Panc1 (cell line): Measurements from ENCODE around the gene TTC34. TPM values are rescaled to one million over a fixed set of nuclear protein-coding genes. Genes with fewer than 3 reads are reported as not detected.

Source experiments
- ATAC-seq: fragments of 200-7000 bp; cut with Tn5 transposase; 2 replicates; pipeline ENCODE4 v1.9.1; 2020; ENCODE audit warnings: mild to moderate bottlenecking, moderate library complexity
- BruUV-seq: library from RNA; stranded (reverse); fragments of 400-500 nt; replicated peaks from 2 replicates; lab custom pipeline; 2021; lab: Mats Ljungman, UMichigan
- CTCF ChIA-PET: fragments of 300-600 bp; sonication (Branson Sonifier 250); formaldehyde crosslinking; loops from one replicate; lab custom pipeline; 2022; ENCODE audit warnings: antibody characterized with exemption; lab: Charles Lee
- POLR2A ChIA-PET: fragments of 300-600 bp; sonication (Branson Sonifier 250); formaldehyde crosslinking; loops from one replicate; lab custom pipeline; 2022; ENCODE audit warnings: antibody characterized with exemption; lab: Charles Lee
- DNase-seq: peaks from one replicate; pipeline ENCODE4 v3.0.0-alpha.2; 2010; ENCODE audit warnings: low read depth, low spot score
- H3K27ac ChIP-seq: 2 replicates; pipeline ENCODE4 v1.5.1; 2011; ENCODE audit warnings: mild to moderate bottlenecking, low read length, inconsistent platforms
- H3K27me3 ChIP-seq: fragments of 200-500 bp; sonication (Bioruptor generic); 2 replicates; pipeline ENCODE4 v1.6.0; 2014; ENCODE audit warnings: low read length, inconsistent platforms; ENCODE audit not compliant: control insufficient read depth, insufficient read depth
- H3K36me3 ChIP-seq: fragments of 200-500 bp; sonication (Bioruptor generic); 2 replicates; pipeline ENCODE4 v1.5.1; 2014; ENCODE audit warnings: inconsistent platforms, mild to moderate bottlenecking, low read length, moderate library complexity; ENCODE audit not compliant: control insufficient read depth, insufficient read depth
- H3K4me1 ChIP-seq: 2 replicates; pipeline ENCODE4 v1.5.1; 2011; ENCODE audit warnings: inconsistent platforms, mild to moderate bottlenecking, low read length, moderate library complexity; ENCODE audit not compliant: control insufficient read depth, insufficient read depth
- H3K4me3 ChIP-seq, 2 experiments: 2 replicates each; pipeline ENCODE4 v1.5.1; 2011 to 2012; ENCODE audit warnings: low read depth in 2 of 2, low read length in 2 of 2, mild to moderate bottlenecking in 2 of 2, inconsistent platforms in 1 of 2, moderate library complexity in 1 of 2
- H3K9me3 ChIP-seq: fragments of 200-500 bp; sonication (Bioruptor generic); 2 replicates; pipeline ENCODE4 v1.5.1; 2014; ENCODE audit warnings: low read depth, mild to moderate bottlenecking, inconsistent platforms, low read length, moderate library complexity; ENCODE audit not compliant: control insufficient read depth, insufficient read depth
- POLR2AphosphoS5 ChIP-seq: IDR thresholded peaks from 2 replicates; pipeline ENCODE4 v1.6.1; 2012; ENCODE audit warnings: mild to moderate bottlenecking, low read depth, low read length, moderate library complexity
- SIN3A ChIP-seq: IDR thresholded peaks from 2 replicates; pipeline ENCODE4 v1.6.1; 2012; ENCODE audit warnings: low read depth, mild to moderate bottlenecking, low read length, moderate library complexity, borderline replicate concordance; ENCODE audit not compliant: insufficient read depth
- TCF7L2 ChIP-seq: IDR thresholded peaks from 2 replicates; pipeline ENCODE4 v1.6.1; 2011; ENCODE audit warnings: mild to moderate bottlenecking, low read depth, low read length, inconsistent platforms
- in situ Hi-C: cut with HindIII; loops from 2 replicates; pipeline ENCODE4 v1.10.0; 2016; ENCODE audit warnings: low sequenced_read_pairs, low pct_unique_long_range_greater_than_20kb
- intact Hi-C: fragments of 100-400 bp; cut with micrococcal nuclease; formaldehyde crosslinking; loops from one replicate; pipeline ENCODE4 v1.10.0; 2022; ENCODE audit not compliant: unreplicated experiment
- total RNA-seq: library from RNA; stranded (reverse); gene quantifications from one replicate; pipeline ENCODE4 v1.2.1, GENCODE V29; 2021; ENCODE audit not compliant: unreplicated experiment
- TF ChIP-seq, protein P1 (sequence below), 2 experiments: IDR thresholded peaks; 2 replicates each; pipeline ENCODE4 v1.6.1; 2011 to 2012; ENCODE audit warnings: low read depth in 2 of 2, control low read depth in 1 of 2, low read length in 1 of 2, mild to moderate bottlenecking in 1 of 2, moderate library complexity in 1 of 2; ENCODE audit not compliant: insufficient read depth in 1 of 2
- TF ChIP-seq, protein P2 (sequence below): fragments of 450-650 bp; IDR thresholded peaks from 2 replicates; pipeline ENCODE4 v1.5.1; 2017; ENCODE audit warnings: mild to moderate bottlenecking

Gene TTC34
- total RNA-seq, 1 experiment from 2014 or later = 1.5 TPM

DNA sequence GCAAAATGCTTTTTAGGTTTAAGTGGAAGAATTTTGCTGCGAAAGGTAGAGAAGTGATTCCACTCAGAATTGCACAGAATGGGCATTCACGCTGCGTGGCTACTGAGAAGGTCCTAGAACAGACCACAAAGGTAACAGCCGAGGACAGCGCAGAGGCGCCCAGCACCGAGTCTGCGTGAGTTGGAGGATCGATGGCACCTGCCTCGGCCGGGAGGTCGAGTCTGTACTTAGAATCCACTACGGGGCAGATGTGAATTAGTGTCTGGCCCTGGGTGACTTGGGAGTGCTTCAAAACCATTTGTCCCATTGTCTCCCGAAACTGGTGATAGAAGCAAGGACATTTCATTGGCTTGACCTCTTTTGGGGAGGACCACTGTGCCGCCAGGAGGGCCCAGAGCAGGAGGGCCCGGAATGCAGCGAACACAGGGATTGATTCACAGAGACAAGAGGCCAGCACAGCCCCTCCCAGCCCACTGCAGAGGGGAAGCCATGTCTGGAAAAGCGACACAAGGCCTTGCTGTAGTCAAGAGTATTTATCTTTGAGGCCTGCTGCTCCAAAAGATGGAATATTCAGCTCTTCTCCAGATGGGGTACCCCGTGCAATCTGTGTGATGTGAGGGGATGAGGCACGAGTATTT lies 35.0 kb upstream of the TTC34 start:
- Histone ChIP-seq H3K27me3 (peaks cover 3% of the 10 kb centered on the region), H3K27ac (no peak overlapping the region), H3K36me3 (no peaks in the 10 kb centered on the region), H3K4me3 (no peak overlapping the region), H3K4me1 (no peaks in the 10 kb centered on the region), H3K9me3 (no peaks in the 10 kb centered on the region)
- BruUV-seq = no TSS peak
- ATAC-seq (no peak), DNase-seq (no peak)
- ChIA-PET CTCF (no interaction called here), POLR2A (no interaction called here)
- in situ Hi-C loops = no loop called here
- TF ChIP-seq, protein P1, sequence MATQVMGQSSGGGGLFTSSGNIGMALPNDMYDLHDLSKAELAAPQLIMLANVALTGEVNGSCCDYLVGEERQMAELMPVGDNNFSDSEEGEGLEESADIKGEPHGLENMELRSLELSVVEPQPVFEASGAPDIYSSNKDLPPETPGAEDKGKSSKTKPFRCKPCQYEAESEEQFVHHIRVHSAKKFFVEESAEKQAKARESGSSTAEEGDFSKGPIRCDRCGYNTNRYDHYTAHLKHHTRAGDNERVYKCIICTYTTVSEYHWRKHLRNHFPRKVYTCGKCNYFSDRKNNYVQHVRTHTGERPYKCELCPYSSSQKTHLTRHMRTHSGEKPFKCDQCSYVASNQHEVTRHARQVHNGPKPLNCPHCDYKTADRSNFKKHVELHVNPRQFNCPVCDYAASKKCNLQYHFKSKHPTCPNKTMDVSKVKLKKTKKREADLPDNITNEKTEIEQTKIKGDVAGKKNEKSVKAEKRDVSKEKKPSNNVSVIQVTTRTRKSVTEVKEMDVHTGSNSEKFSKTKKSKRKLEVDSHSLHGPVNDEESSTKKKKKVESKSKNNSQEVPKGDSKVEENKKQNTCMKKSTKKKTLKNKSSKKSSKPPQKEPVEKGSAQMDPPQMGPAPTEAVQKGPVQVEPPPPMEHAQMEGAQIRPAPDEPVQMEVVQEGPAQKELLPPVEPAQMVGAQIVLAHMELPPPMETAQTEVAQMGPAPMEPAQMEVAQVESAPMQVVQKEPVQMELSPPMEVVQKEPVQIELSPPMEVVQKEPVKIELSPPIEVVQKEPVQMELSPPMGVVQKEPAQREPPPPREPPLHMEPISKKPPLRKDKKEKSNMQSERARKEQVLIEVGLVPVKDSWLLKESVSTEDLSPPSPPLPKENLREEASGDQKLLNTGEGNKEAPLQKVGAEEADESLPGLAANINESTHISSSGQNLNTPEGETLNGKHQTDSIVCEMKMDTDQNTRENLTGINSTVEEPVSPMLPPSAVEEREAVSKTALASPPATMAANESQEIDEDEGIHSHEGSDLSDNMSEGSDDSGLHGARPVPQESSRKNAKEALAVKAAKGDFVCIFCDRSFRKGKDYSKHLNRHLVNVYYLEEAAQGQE (IDR thresholded peaks at IDR 0.05; ENCODE audit: insufficient read depth in 1 of 2, low read depth in 2 of 2, low read length in 1 of 2) = no peak
- TF ChIP-seq POLR2AphosphoS5 (no peak), SIN3A (no peak), TCF7L2 (no peak)
- TF ChIP-seq, protein P2, sequence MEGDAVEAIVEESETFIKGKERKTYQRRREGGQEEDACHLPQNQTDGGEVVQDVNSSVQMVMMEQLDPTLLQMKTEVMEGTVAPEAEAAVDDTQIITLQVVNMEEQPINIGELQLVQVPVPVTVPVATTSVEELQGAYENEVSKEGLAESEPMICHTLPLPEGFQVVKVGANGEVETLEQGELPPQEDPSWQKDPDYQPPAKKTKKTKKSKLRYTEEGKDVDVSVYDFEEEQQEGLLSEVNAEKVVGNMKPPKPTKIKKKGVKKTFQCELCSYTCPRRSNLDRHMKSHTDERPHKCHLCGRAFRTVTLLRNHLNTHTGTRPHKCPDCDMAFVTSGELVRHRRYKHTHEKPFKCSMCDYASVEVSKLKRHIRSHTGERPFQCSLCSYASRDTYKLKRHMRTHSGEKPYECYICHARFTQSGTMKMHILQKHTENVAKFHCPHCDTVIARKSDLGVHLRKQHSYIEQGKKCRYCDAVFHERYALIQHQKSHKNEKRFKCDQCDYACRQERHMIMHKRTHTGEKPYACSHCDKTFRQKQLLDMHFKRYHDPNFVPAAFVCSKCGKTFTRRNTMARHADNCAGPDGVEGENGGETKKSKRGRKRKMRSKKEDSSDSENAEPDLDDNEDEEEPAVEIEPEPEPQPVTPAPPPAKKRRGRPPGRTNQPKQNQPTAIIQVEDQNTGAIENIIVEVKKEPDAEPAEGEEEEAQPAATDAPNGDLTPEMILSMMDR = no peak
- intact Hi-C loops = no loop called here

DNA sequence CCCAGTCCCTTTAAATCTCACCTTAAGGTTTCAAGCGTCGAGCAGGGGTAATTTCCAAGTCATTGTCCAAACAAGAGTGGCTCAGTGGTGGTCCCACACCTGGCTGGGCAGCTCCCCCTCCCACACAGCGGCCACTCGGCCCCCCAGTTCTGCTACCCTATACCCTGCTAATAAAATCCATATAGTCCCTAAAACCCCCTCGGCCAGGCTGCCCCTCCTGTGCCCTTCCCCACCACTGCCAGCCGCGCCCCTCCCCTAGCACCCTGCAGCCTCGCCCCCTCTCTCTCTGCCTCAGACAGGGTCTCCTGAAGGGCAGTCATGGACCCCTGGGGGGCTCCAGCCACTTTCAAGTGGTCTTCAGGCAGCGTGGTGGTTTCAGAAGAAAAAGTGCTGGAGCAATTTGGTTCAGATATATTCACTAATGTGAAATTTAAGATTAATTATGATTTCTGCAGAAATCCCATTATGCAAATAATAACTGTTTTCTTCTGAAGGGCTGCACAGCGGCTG lies 34.2 kb upstream of the TTC34 start:
- Histone ChIP-seq H3K27me3 (peaks cover 3% of the 10 kb centered on the region), H3K4me3 (no peak overlapping the region), H3K36me3 (no peaks in the 10 kb centered on the region), H3K27ac (no peak overlapping the region), H3K9me3 (no peaks in the 10 kb centered on the region), H3K4me1 (no peaks in the 10 kb centered on the region)
- in situ Hi-C loops = no loop called here
- TF ChIP-seq, protein P2 = no peak
- TF ChIP-seq SIN3A (no peak), TCF7L2 (no peak), POLR2AphosphoS5 (no peak)
- TF ChIP-seq, protein P1 (IDR thresholded peaks at IDR 0.05; ENCODE audit: insufficient read depth in 1 of 2, low read depth in 2 of 2, low read length in 1 of 2) = no peak
- no peak for DNase-seq
- no TSS peak for BruUV-seq
- no peak for ATAC-seq
- POLR2A ChIA-PET = no interaction called here
- CTCF ChIA-PET = no interaction called here
- intact Hi-C loops = no loop called here
